Activated T-cell treated with anti-CD3 and anti-CD28 coated beads, Interleukin-2, amount 50 U/mL, for 24 hours (primary cell): ENCODE measurements around the gene ZDHHC14.

Experiments
- DNase-seq: peaks from one replicate; pipeline ENCODE4 v3.0.0-alpha.2; 2020
- H3K27ac Mint-ChIP-seq: 2 replicates; pipeline ENCODE4 v1.8.0; 2020; ENCODE audit warnings: mild to moderate bottlenecking, mixed read lengths
- H3K27me3 Mint-ChIP-seq: 2 replicates; pipeline ENCODE4 v1.8.0; 2020; ENCODE audit warnings: mixed read lengths
- H3K36me3 Mint-ChIP-seq: 2 replicates; pipeline ENCODE4 v1.8.0; 2020; ENCODE audit warnings: low read depth, mixed read lengths
- H3K4me1 Mint-ChIP-seq: 2 replicates; pipeline ENCODE4 v1.8.0; 2020; ENCODE audit warnings: low read depth, mixed read lengths
- H3K4me3 Mint-ChIP-seq: 2 replicates; pipeline ENCODE4 v1.8.0; 2020; ENCODE audit warnings: mild to moderate bottlenecking, moderate library complexity, mixed read lengths
- H3K9me3 Mint-ChIP-seq: 2 replicates; pipeline ENCODE4 v1.8.0; 2020; ENCODE audit warnings: mixed read lengths

ZDHHC14 gene

DNA sequence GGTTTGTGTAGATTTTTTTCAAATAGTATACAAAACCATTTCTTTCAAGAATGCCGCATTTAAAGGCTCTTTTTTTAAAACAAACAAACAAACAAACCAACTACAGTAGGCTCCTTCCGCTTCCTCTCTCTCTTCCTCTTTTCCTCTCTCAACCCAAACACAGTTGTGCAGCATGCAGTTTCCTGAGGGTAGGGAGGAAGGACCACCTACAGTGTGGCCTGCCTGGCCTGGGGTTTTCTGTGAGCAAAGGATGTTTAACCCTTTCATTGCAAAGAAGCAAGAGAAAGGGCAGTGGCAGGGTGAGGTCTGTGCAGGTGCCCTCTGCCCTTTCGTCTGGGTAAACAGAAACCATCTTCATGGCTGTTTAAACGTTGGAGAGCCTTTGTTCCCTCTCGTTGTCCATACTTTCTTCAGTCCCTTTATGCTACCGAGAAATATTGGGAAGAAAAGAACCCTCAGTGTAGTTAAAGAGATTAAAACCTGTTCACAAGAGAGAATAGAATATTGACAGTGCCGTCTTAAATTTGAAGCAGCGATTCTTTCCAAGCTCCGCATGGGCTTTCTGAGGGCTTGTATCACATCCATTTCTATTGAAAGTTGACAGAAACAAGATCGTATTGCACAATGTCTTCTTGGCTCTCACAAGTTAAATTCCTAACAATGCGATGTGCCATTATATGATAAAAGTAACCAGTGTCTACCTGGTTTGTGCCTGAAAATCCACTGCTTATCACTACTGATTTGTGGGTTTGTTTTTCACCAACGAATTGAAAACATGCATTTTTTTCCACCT is 226.5 kb downstream of the ZDHHC14 start:
- no peaks in the 10 kb centered on the region for H3K27me3 Mint-ChIP-seq
- no peak overlapping the region for H3K4me3 Mint-ChIP-seq
- no peaks in the 10 kb centered on the region for H3K9me3 Mint-ChIP-seq
- H3K4me1 Mint-ChIP-seq = no peaks in the 10 kb centered on the region
- H3K27ac Mint-ChIP-seq = no peak overlapping the region
- no peaks in the 10 kb centered on the region for H3K36me3 Mint-ChIP-seq
- no peak for DNase-seq

DNA sequence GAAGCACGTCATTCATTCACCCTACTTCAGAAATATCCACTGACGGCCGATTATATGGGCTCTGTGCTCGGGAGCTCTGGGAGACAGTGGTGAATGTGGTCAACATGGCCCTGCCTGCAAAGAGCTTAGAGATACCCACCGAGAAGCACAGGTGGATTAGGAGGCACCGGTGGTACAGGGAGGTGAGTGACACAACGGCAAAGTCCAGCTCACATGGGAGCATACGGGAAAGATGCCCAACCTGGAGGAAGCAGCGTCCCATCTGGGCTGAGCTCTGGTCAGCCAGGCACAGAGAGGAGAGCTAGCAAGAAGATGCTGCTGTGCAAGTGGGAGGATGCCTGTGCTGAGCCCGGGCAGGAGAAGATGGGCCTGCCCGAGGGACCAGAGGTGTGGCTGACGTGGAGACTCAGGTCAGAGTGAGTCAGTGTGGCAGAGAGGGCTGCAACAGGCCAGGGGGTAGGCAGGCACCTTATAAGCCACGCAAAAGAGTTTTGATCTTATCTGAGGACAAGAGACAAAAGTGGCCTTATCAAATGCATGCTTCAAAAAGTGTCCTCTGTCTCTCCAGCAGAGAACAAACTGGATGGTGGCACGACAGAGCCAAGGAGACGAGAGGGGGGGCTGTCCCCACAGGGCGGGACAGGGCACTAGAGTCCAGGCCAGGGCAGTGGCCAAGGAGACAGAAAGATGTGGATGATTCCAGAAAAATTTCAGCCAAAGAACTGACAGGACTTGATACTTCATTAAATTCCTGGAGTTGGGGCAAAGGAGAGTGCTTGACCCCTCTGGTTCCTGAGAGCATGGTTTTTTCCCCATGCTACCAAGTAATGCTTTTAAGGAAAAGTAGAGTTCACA is 227.5 kb downstream of the ZDHHC14 start:
- Mint-ChIP-seq H3K4me3 (no peak overlapping the region), H3K9me3 (no peaks in the 10 kb centered on the region), H3K27me3 (no peaks in the 10 kb centered on the region), H3K27ac (no peak overlapping the region), H3K36me3 (no peaks in the 10 kb centered on the region), H3K4me1 (no peaks in the 10 kb centered on the region)
- no peak for DNase-seq

DNA sequence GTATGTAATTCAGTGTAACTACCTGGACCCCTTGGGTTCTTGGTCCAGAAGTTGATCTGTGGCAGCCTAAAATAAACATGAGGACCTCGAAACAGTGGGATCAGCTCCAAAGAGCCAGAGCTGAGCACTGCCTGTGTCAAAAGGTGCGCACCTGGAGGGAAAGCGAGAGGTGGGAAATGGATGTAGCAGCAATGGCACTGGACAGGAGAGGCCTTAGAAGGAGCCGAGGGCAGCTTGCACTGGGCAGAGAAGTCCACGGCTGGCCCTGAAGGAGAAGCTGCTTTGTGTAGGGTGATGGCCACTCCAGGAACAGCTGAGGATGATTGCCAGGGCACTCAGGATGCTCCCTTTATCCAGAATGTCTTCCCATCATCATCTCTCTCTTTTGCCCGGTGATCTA is 228.1 kb downstream of the ZDHHC14 start:
- H3K4me1 Mint-ChIP-seq = no peaks in the 10 kb centered on the region
- no peaks in the 10 kb centered on the region for H3K36me3 Mint-ChIP-seq
- no peak overlapping the region for H3K4me3 Mint-ChIP-seq
- no peak for DNase-seq
- no peaks in the 10 kb centered on the region for H3K9me3 Mint-ChIP-seq
- no peaks in the 10 kb centered on the region for H3K27me3 Mint-ChIP-seq
- H3K27ac Mint-ChIP-seq = no peak overlapping the region

DNA sequence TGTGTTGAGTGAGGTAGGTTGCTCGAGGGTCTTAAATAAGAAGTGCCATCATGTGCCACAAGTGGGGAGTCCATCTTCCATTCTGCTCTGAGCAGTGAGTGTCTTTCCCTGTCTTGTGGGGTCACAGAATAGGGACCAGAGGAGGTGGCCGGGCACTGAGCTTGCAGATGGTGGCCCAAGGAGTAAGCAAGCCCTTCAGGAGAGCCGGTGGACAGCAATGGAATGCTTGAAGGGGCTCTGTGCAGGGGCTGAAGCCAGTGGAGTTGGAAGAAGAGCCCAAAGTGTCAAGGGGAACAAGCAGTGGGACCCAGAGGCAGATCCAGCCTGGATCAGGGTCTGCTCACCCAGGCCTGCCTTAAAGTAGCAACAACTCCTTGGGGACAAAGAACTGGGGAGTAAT is 228.6 kb downstream of the ZDHHC14 start:
- no peaks in the 10 kb centered on the region for H3K4me1 Mint-ChIP-seq
- H3K4me3 Mint-ChIP-seq = no peak overlapping the region
- no peaks in the 10 kb centered on the region for H3K9me3 Mint-ChIP-seq
- no peak overlapping the region for H3K27ac Mint-ChIP-seq
- H3K36me3 Mint-ChIP-seq = no peaks in the 10 kb centered on the region
- DNase-seq = no peak
- H3K27me3 Mint-ChIP-seq = no peaks in the 10 kb centered on the region

DNA sequence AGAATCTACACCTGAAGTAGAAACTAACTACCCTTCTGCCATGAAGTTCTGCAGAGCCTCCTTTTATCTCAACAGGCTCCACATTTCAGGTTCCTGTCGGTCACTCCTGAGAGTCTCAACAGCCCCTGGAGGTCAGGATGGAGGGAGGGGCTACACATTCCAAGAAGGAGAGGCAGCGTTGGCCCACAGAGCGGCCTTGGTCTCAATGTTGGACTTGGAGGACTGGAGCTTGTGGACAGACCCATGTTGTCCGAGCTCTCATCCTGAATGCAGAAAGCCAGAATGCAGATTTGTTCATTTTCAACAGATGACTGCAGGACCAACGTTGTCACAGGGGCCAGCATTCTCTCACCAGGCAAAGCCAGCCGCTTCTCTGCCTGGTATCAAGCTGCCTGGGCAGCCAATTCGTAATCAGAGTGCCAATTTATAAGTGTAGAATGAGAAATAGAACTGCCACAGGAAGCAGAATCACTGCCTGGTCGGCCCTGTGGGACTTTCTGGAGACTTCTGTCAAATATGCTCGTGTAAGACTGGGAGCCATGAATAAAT is 229.5 kb downstream of the ZDHHC14 start:
- Mint-ChIP-seq H3K27ac (no peak overlapping the region), H3K4me3 (no peak overlapping the region), H3K27me3 (no peaks in the 10 kb centered on the region), H3K4me1 (no peaks in the 10 kb centered on the region), H3K36me3 (no peaks in the 10 kb centered on the region), H3K9me3 (no peaks in the 10 kb centered on the region)
- DNase-seq = no peak

DNA sequence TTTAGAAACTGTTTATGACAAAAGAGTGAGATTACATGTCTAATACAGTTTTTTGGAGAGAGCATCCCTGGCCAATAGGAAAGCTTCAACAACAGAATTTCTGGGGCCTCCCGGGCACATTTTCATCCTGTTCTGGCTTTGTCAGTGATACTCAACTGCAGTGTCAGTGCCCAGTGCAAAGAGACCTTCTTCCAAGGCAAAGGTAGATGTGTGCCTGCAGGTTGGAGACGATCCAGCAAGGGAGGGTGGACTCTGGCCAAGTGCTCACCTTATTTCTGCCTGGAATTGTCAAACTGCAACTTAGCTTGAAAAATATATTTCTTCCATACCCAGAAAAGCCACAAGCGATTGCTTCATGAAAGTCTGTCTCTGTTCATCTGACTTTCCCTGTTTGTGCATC is 230.4 kb downstream of the ZDHHC14 start:
- DNase-seq = no peak
- Mint-ChIP-seq H3K27me3 (no peaks in the 10 kb centered on the region), H3K9me3 (no peaks in the 10 kb centered on the region), H3K4me3 (no peak overlapping the region), H3K4me1 (no peaks in the 10 kb centered on the region), H3K27ac (no peak overlapping the region), H3K36me3 (no peaks in the 10 kb centered on the region)

DNA sequence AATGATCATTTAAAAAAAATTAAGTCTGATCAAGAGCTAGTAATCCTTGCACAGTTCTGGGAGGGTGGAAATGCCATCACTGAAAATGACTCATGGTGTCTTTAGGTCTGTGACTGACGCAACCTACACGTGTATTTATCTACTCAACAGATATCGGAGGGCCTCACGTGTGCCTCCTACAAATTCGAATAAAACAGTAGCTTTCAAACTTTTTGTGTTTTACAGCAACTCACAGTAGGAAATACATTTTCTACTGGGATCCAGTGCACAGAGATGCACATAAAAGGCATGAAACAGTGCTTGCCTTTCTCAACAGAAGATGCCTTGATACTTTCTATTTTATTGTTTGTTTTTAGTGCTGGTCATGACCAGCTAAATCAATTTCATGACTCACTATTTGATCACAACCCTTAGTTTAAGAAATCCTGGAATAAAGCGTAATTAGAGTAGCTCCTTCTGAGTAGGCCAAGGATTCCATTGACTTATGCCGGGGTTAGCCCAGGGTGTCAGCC is 232.1 kb downstream of the ZDHHC14 start:
- no peaks in the 10 kb centered on the region for H3K4me1 Mint-ChIP-seq
- no peaks in the 10 kb centered on the region for H3K9me3 Mint-ChIP-seq
- no peaks in the 10 kb centered on the region for H3K36me3 Mint-ChIP-seq
- H3K27ac Mint-ChIP-seq = no peak overlapping the region
- DNase-seq = no peak
- H3K27me3 Mint-ChIP-seq = no peaks in the 10 kb centered on the region
- H3K4me3 Mint-ChIP-seq = no peak overlapping the region

DNA sequence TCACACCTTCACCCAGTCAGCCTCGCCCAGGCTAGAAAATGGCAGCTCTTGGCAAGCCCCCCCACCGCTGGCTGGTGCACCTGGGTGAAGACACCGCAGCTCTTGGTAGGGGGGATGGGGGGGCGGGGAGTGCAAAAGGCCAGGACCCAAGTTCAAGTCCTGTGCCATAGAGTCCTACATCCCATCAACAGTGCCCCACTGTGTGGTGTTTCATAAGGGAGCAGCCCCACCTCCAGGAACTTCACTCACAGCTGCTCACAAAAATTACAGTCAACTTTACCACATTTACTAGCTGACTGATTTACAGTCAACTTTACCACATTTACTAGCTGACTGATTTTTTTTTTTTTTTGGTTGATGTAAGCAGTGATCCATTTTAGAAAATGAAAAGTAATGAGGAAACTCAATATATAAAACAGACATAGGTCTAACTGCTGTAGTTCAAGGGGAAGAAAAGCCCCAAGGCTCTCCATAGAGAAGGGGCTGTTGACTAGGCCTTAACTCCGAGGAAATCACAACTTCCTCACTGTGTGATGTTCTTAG is 233.1 kb downstream of the ZDHHC14 start:
- no peak overlapping the region for H3K27ac Mint-ChIP-seq
- no peaks in the 10 kb centered on the region for H3K36me3 Mint-ChIP-seq
- no peaks in the 10 kb centered on the region for H3K27me3 Mint-ChIP-seq
- DNase-seq = no peak
- H3K9me3 Mint-ChIP-seq = no peaks in the 10 kb centered on the region
- no peaks in the 10 kb centered on the region for H3K4me1 Mint-ChIP-seq
- H3K4me3 Mint-ChIP-seq = no peak overlapping the region

DNA sequence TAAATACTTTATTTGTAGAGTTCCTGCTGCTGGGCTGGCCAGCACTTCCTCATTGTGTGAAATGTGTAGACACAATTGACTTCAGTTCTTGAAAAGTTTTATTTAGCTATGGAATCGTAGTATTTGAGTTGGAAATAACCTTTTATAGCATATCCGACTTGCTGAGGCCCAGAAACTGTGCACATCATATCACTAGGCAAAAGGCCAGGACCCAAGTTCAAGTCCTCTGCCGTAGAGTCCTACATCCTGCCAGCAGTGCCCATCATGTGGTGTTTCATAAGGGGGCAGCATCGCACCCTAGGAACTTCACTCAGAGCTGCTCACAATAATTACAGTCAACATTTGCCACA is 234.4 kb downstream of the ZDHHC14 start:
- no peaks in the 10 kb centered on the region for H3K9me3 Mint-ChIP-seq
- no peak overlapping the region for H3K27ac Mint-ChIP-seq
- no peak overlapping the region for H3K4me3 Mint-ChIP-seq
- H3K36me3 Mint-ChIP-seq = no peaks in the 10 kb centered on the region
- no peak for DNase-seq
- H3K27me3 Mint-ChIP-seq = no peaks in the 10 kb centered on the region
- H3K4me1 Mint-ChIP-seq = no peaks in the 10 kb centered on the region

DNA sequence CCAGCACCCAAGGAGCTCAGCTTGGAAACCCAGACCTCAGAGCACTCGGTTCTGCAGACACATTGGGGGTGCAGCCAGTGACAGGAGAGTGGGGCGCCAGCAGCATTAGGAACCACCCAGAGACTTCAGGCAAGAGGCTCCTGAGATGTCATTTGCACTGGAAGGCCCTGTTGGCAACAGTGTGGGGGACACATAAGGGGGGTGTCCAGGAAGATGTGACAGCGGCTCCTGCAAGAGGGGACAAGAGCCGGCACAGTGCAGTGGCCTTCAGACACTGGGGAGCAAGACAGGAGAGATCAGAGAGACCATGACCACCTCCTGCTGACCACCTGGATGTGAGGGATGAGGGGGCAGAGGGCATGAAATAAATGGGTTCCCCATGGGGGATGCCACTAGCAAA is 235.0 kb downstream of the ZDHHC14 start:
- no peaks in the 10 kb centered on the region for H3K9me3 Mint-ChIP-seq
- no peak overlapping the region for H3K4me3 Mint-ChIP-seq
- H3K27ac Mint-ChIP-seq = no peak overlapping the region
- H3K36me3 Mint-ChIP-seq = no peaks in the 10 kb centered on the region
- DNase-seq = no peak
- no peaks in the 10 kb centered on the region for H3K4me1 Mint-ChIP-seq
- H3K27me3 Mint-ChIP-seq = no peaks in the 10 kb centered on the region

DNA sequence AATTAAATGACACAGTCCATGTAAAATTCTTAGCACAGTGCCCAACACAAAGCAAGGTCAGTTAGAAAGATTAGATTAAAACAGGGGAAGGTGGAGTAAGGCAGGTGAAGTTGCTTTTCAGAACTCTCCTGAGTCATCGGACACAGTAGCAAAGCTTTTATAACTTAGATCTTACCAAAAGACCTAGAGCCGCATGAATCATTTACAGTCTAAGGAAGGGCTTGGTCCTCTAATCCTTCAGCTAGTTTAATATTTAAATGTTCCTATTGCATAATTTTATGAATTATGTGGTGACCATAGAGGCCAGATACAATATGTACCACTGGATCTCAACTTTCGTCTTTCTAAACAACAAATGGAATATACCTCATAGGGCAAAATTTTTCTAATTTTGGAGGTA is 240.0 kb downstream of the ZDHHC14 start:
- H3K36me3 Mint-ChIP-seq = peaks cover 2% of the 10 kb centered on the region
- DNase-seq = no peak
- no peaks in the 10 kb centered on the region for H3K4me1 Mint-ChIP-seq
- H3K27me3 Mint-ChIP-seq = no peaks in the 10 kb centered on the region
- peaks cover 3% of the 10 kb centered on the region for H3K9me3 Mint-ChIP-seq
- no peak overlapping the region for H3K27ac Mint-ChIP-seq
- no peak overlapping the region for H3K4me3 Mint-ChIP-seq

DNA sequence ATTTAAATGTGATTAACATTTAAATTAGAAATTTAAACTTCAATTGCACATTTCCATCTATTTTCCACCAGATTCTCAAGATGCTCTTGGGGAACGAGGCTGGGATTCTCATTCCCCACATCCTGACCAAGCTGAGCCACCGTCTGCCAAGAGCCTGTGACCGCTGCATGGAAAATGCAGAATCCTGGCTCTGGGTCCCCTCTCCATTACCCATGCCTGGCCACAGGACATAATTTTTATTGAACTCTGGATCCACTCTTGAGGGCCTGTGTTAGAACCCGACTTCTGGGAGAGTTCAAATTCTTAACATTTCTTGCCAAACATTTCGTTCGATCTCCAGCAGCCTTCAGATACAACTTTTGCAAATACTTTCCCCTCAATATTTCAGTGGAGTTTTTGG is 240.4 kb downstream of the ZDHHC14 start:
- Mint-ChIP-seq H3K4me1 (no peaks in the 10 kb centered on the region), H3K4me3 (no peak overlapping the region), H3K27ac (no peak overlapping the region), H3K27me3 (no peaks in the 10 kb centered on the region), H3K9me3 (peaks cover 3% of the 10 kb centered on the region), H3K36me3 (peaks cover 2% of the 10 kb centered on the region)
- DNase-seq = no peak

DNA sequence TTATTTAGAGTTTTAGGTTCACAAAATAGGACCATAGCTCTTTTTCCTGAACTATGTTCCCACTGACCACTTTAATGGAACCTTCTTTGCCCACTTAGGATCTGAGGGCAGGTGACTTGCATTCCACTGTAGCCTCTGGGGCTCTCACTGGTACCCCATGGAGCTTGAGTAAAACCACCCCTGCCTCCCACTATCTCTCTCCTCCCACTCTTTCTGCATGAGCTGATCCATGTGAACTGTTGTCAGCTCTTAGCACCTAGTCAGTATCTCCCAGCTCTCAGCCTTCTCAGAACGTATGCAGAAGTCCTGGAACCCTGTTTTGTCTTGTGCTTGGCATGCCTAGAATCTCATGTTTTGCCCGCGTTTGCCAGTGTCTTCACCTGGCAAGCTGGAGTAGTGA is 241.4 kb downstream of the ZDHHC14 start:
- no peaks in the 10 kb centered on the region for H3K4me1 Mint-ChIP-seq
- DNase-seq = no peak

DNA sequence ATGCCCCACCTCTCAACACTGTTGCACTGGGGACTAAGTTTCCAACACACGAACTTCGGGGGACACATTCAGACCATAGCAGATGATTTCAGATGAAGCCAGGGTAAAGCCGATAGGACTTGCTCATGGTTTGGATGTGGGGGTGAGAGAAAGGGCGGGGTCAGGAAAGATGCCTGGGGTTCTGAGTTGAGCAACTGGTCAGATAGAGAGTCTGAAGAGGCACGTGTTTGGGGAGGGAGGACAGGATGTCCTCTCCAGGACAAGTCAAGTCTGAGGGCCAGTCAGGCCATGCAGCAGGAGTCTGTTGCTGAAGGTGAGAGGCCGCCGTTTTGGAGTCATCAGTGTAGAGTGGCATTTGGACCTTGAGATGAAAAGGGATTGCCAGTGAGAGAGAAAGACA is 244.1 kb downstream of the ZDHHC14 start:
- no peak overlapping the region for H3K27ac Mint-ChIP-seq
- H3K4me3 Mint-ChIP-seq = no peak overlapping the region
- H3K27me3 Mint-ChIP-seq = no peaks in the 10 kb centered on the region

More for the DNA sequence above, 241.4 kb downstream of the ZDHHC14 start:
- H3K27ac Mint-ChIP-seq = no peak overlapping the region
- H3K27me3 Mint-ChIP-seq = no peaks in the 10 kb centered on the region
- H3K36me3 Mint-ChIP-seq = peaks cover 2% of the 10 kb centered on the region
- no peak overlapping the region for H3K4me3 Mint-ChIP-seq
- H3K9me3 Mint-ChIP-seq = peaks cover 3% of the 10 kb centered on the region

DNA sequence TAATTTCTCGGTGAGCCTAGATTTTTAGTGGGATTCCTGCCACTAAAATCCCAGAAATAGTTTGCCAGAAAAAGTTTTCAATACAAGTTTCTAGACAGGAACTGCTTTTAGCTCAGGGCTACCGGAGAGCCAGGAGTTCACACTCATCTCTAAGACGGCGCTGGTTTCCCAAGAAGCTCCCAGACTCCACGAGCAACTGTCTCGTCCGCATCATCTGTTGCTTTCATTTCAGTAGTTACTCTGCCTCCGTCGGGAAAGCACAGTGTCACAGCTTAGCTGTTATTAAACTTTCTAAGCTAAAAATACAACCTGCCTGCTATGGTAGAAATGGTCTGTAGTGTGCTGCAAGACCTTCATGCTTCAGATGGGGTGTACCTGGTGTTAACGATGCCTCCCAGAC is 244.8 kb downstream of the ZDHHC14 start:
- peaks cover 7% of the 10 kb centered on the region for H3K4me1 Mint-ChIP-seq
- H3K4me3 Mint-ChIP-seq = no peak overlapping the region
- peaks cover 2% of the 10 kb centered on the region for H3K36me3 Mint-ChIP-seq
- no peak overlapping the region for H3K27ac Mint-ChIP-seq
- H3K9me3 Mint-ChIP-seq = peaks cover 3% of the 10 kb centered on the region
- no peaks in the 10 kb centered on the region for H3K27me3 Mint-ChIP-seq
- DNase-seq = no peak

More for the DNA sequence above, 244.1 kb downstream of the ZDHHC14 start:
- H3K9me3 Mint-ChIP-seq = peaks cover 3% of the 10 kb centered on the region
- DNase-seq = no peak
- peaks cover 2% of the 10 kb centered on the region for H3K36me3 Mint-ChIP-seq
- H3K4me1 Mint-ChIP-seq = peaks cover 7% of the 10 kb centered on the region
